Loucy (cell line): ENCODE data around the gene TMPRSS11A.

ENCODE experiments used
- H2AFZ ChIP-seq: fragments of 200-600 bp; sonication (generic); 2 replicates; pipeline ENCODE4 v1.6.0; 2016; ENCODE audit warnings: antibody characterized with exemption, mild to moderate bottlenecking, low read length, moderate library complexity
- H3F3A ChIP-seq: fragments of 200-600 bp; 2 replicates; pipeline ENCODE4 v1.6.0; 2016; ENCODE audit warnings: antibody characterized with exemption, low read depth, mild to moderate bottlenecking
- H3K27me3 ChIP-seq: fragments of 200-600 bp; sonication (generic); 2 replicates; pipeline ENCODE4 v1.6.1; 2014; ENCODE audit warnings: low read length, mild to moderate bottlenecking; ENCODE audit not compliant: insufficient read depth, poor library complexity, severe bottlenecking
- H3K36me3 ChIP-seq: fragments of 200-600 bp; sonication (generic); 2 replicates; pipeline ENCODE4 v1.6.1; 2016; ENCODE audit warnings: low read length; ENCODE audit not compliant: insufficient read depth
- H3K4me1 ChIP-seq: fragments of 200-600 bp; sonication (generic); 2 replicates; pipeline ENCODE4 v1.5.1; 2014; ENCODE audit warnings: low read length, mild to moderate bottlenecking; ENCODE audit not compliant: insufficient read depth, poor library complexity, severe bottlenecking
- H3K4me2 ChIP-seq: fragments of 200-600 bp; sonication (generic); 2 replicates; pipeline ENCODE4 v1.6.0; 2014; ENCODE audit warnings: antibody characterized with exemption, low read length, low read depth, mild to moderate bottlenecking; ENCODE audit not compliant: poor library complexity, severe bottlenecking
- H3K4me3 ChIP-seq: fragments of 200-600 bp; sonication (generic); 2 replicates; pipeline ENCODE4 v1.5.1; 2014; ENCODE audit warnings: low read length, mild to moderate bottlenecking, mixed read lengths; ENCODE audit not compliant: poor library complexity, severe bottlenecking
- H3K79me2 ChIP-seq: fragments of 200-600 bp; sonication (generic); 2 replicates; pipeline ENCODE4 v1.6.1; 2014; ENCODE audit warnings: low read length; ENCODE audit not compliant: insufficient read depth
- H3K9ac ChIP-seq: fragments of 200-600 bp; sonication (generic); 2 replicates; pipeline ENCODE4 v1.6.0; 2014; ENCODE audit warnings: mild to moderate bottlenecking, low read depth, low read length, moderate library complexity; ENCODE audit not compliant: poor library complexity, severe bottlenecking
- H3K9me2 ChIP-seq: fragments of 200-600 bp; sonication (generic); replicated peaks from 2 replicates; pipeline ENCODE4 v1.6.1; 2016; ENCODE audit warnings: low read depth, low read length, mixed read lengths
- H3K9me3 ChIP-seq: fragments of 200-600 bp; sonication (generic); 2 replicates; pipeline ENCODE4 v1.6.1; 2014; ENCODE audit warnings: mild to moderate bottlenecking, antibody characterized with exemption, low read length, low read depth; ENCODE audit not compliant: insufficient read depth
- H4K20me1 ChIP-seq: fragments of 200-600 bp; sonication (generic); 2 replicates; pipeline ENCODE4 v1.6.0; 2014; ENCODE audit warnings: antibody characterized with exemption, low read length, mild to moderate bottlenecking; ENCODE audit not compliant: insufficient read depth, poor library complexity, severe bottlenecking
- EZH2phosphoT487 ChIP-seq: fragments of 200-600 bp; IDR thresholded peaks from 2 replicates; pipeline ENCODE4 v1.6.1; 2018; ENCODE audit warnings: antibody characterized with exemption, mild to moderate bottlenecking, moderate library complexity, borderline replicate concordance
- TF ChIP-seq, protein P1 (sequence below): fragments of 200-600 bp; sonication (generic); conservative IDR thresholded peaks from 2 replicates; pipeline ENCODE4 v1.5.1; 2014; ENCODE audit warnings: mild to moderate bottlenecking, antibody characterized with exemption, low read length

Gene TMPRSS11A

DNA sequence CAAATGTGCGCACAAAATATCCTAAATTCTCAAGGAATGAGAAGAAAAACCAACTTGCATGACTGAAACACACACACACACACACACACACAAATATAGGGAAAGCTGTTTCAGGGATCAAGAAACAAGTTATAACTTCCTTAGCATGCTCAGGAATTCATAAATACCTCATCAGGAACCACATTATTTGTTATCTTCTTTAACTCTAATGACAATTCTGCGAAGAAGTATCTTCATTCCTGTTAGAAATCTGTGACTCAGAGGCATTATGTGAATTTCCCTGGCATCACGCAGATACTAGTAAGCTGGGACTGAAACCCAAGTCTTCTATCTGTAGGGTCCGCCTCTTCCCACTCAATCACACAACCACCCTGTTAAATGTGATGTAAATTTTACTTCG is 30.3 kb downstream of the TMPRSS11A start:
- Histone ChIP-seq H3K27me3 (no peaks in the 10 kb centered on the region), H2AFZ (no peak overlapping the region), H3K4me3 (no peak overlapping the region), H3K4me2 (no peak overlapping the region), H3K9me2 (no peaks in the 10 kb centered on the region), H4K20me1 (no peaks in the 10 kb centered on the region), H3F3A (no peaks in the 10 kb centered on the region), H3K36me3 (no peaks in the 10 kb centered on the region), H3K79me2 (no peaks in the 10 kb centered on the region), H3K9me3 (no peaks in the 10 kb centered on the region), H3K9ac (no peak overlapping the region), H3K4me1 (peaks cover 27% of the 10 kb centered on the region)
- TF ChIP-seq, protein P1, sequence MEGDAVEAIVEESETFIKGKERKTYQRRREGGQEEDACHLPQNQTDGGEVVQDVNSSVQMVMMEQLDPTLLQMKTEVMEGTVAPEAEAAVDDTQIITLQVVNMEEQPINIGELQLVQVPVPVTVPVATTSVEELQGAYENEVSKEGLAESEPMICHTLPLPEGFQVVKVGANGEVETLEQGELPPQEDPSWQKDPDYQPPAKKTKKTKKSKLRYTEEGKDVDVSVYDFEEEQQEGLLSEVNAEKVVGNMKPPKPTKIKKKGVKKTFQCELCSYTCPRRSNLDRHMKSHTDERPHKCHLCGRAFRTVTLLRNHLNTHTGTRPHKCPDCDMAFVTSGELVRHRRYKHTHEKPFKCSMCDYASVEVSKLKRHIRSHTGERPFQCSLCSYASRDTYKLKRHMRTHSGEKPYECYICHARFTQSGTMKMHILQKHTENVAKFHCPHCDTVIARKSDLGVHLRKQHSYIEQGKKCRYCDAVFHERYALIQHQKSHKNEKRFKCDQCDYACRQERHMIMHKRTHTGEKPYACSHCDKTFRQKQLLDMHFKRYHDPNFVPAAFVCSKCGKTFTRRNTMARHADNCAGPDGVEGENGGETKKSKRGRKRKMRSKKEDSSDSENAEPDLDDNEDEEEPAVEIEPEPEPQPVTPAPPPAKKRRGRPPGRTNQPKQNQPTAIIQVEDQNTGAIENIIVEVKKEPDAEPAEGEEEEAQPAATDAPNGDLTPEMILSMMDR, result no peak
- no peak for TF ChIP-seq EZH2phosphoT487

DNA sequence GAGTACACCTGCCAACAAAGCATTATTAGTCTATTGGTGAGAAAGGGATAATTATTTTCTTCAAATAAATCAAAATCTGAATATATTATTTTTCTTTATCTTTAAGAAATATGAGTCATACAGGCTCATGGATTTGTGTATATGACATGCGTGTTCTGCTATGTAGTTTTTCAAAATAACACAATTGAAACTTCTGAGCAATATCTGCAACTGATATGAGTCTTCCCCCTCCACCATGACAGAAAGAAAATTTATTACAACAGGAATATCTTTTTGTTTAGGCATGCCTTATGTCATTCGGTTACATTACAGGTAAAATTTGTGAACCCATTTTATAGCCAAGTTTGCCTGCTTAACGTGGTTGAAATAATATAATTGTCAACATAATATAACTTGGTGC is 32.0 kb downstream of the TMPRSS11A start:
- TF ChIP-seq EZH2phosphoT487, result no peak
- TF ChIP-seq, protein P1, result no peak
- no peak overlapping the region for H3K4me3 ChIP-seq
- H3F3A ChIP-seq, result no peaks in the 10 kb centered on the region
- H3K9me2 ChIP-seq, result no peaks in the 10 kb centered on the region
- H3K9ac ChIP-seq, result no peak overlapping the region
- H3K4me1 ChIP-seq, result peaks cover 27% of the 10 kb centered on the region
- no peaks in the 10 kb centered on the region for H3K79me2 ChIP-seq
- H4K20me1 ChIP-seq, result no peaks in the 10 kb centered on the region
- H3K36me3 ChIP-seq, result no peaks in the 10 kb centered on the region
- H3K9me3 ChIP-seq, result no peaks in the 10 kb centered on the region
- H3K27me3 ChIP-seq, result no peaks in the 10 kb centered on the region
- no peak overlapping the region for H2AFZ ChIP-seq
- no peak overlapping the region for H3K4me2 ChIP-seq

DNA sequence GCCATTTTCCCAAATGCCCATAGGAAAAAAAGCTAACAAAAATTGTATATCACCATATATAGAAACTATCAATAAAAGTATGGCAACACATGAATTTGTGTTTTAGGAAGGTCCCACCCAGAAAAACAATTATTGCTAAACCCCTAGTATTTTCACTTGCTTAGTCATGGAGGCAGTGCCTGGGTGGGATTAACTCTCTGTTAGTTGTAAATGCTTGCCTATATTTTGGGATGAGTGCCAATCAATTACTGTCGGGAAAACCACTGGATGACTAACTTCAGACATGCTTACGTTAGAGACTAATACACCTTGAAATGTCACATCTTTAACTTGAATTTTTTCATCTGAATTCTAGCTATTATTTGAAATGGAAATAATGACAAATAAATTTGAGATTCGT is 33.9 kb downstream of the TMPRSS11A start:
- H3K9me2 ChIP-seq, result no peaks in the 10 kb centered on the region
- peaks cover 20% of the 10 kb centered on the region for H3K4me1 ChIP-seq
- no peaks in the 10 kb centered on the region for H4K20me1 ChIP-seq
- H3K79me2 ChIP-seq, result no peaks in the 10 kb centered on the region
- TF ChIP-seq, protein P1, result no peak
- TF ChIP-seq EZH2phosphoT487, result no peak
- H3K9me3 ChIP-seq, result 0 out of 2 replicates have a peak, but pooled peaks cover 4% of the 10 kb centered on the region
- H3K36me3 ChIP-seq, result no peaks in the 10 kb centered on the region
- H2AFZ ChIP-seq, result no peak overlapping the region
- H3K4me2 ChIP-seq, result no peak overlapping the region
- H3F3A ChIP-seq, result no peaks in the 10 kb centered on the region
- H3K9ac ChIP-seq, result no peak overlapping the region
- H3K27me3 ChIP-seq, result no peaks in the 10 kb centered on the region
- H3K4me3 ChIP-seq, result no peak overlapping the region
